BE2C (cell line): ENCODE data around the gene METTL24.

Source experiments
- DNase-seq: peaks from one replicate; pipeline ENCODE4 v3.0.0-alpha.2; 2020
- H3K27me3 ChIP-seq: fragments of 250-450 bp; sonication (Bioruptor Pico); 2 replicates; pipeline ENCODE4 v1.5.1; 2020; ENCODE audit warnings: mild to moderate bottlenecking
- H3K36me3 ChIP-seq: fragments of 250-450 bp; sonication (Bioruptor Pico); 2 replicates; pipeline ENCODE4 v1.5.1; 2020; ENCODE audit warnings: mild to moderate bottlenecking
- H3K4me1 ChIP-seq: fragments of 250-450 bp; sonication (Bioruptor Pico); 2 replicates; pipeline ENCODE4 v1.5.1; 2020
- H3K4me3 ChIP-seq: 2 replicates; pipeline ENCODE4 v1.5.1; 2011; ENCODE audit warnings: low read depth, low read length
- H3K9me3 ChIP-seq: fragments of 250-450 bp; sonication (Bioruptor Pico); 2 replicates; pipeline ENCODE4 v1.5.1; 2020
- TF ChIP-seq, protein P1 (sequence below): IDR thresholded peaks from 2 replicates; pipeline ENCODE4 v1.5.1; 2012; ENCODE audit warnings: mild to moderate bottlenecking, low read depth, low read length

The METTL24 gene

GRCh38 chr6:110366975-110367374, 8.8 kb upstream of the METTL24 start:
- no peak overlapping the region for H3K4me3 ChIP-seq
- no peaks in the 10 kb centered on the region for H3K9me3 ChIP-seq
- TF ChIP-seq, protein P1, sequence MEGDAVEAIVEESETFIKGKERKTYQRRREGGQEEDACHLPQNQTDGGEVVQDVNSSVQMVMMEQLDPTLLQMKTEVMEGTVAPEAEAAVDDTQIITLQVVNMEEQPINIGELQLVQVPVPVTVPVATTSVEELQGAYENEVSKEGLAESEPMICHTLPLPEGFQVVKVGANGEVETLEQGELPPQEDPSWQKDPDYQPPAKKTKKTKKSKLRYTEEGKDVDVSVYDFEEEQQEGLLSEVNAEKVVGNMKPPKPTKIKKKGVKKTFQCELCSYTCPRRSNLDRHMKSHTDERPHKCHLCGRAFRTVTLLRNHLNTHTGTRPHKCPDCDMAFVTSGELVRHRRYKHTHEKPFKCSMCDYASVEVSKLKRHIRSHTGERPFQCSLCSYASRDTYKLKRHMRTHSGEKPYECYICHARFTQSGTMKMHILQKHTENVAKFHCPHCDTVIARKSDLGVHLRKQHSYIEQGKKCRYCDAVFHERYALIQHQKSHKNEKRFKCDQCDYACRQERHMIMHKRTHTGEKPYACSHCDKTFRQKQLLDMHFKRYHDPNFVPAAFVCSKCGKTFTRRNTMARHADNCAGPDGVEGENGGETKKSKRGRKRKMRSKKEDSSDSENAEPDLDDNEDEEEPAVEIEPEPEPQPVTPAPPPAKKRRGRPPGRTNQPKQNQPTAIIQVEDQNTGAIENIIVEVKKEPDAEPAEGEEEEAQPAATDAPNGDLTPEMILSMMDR = no peak
- H3K4me1 ChIP-seq = no peaks in the 10 kb centered on the region
- no peak for DNase-seq
- H3K27me3 ChIP-seq = no peaks in the 10 kb centered on the region
- no peaks in the 10 kb centered on the region for H3K36me3 ChIP-seq

DNA sequence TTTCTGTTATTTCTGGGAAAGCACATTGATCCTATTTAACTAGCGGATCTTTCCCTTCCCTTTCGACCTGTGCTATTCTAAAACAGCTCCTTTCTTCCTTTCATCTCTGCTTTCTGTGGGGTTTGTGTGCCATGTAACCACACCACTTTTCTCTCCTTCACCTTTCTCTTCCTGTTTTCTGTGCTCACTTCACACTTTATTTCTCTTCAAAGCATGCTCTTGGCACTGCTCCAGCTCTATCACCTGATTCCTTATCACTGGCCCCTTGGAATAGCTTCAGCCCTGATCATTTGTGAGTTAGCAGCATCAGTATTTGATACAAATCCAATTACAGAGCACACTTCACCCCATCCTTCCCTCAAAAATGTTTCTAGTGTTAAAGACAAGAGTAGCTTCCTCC, 8.1 kb upstream of the METTL24 start:
- no peak overlapping the region for H3K4me3 ChIP-seq
- H3K27me3 ChIP-seq = no peaks in the 10 kb centered on the region
- H3K9me3 ChIP-seq = no peaks in the 10 kb centered on the region
- no peaks in the 10 kb centered on the region for H3K36me3 ChIP-seq
- no peaks in the 10 kb centered on the region for H3K4me1 ChIP-seq
- DNase-seq = no peak
- TF ChIP-seq, protein P1 = no peak

DNA sequence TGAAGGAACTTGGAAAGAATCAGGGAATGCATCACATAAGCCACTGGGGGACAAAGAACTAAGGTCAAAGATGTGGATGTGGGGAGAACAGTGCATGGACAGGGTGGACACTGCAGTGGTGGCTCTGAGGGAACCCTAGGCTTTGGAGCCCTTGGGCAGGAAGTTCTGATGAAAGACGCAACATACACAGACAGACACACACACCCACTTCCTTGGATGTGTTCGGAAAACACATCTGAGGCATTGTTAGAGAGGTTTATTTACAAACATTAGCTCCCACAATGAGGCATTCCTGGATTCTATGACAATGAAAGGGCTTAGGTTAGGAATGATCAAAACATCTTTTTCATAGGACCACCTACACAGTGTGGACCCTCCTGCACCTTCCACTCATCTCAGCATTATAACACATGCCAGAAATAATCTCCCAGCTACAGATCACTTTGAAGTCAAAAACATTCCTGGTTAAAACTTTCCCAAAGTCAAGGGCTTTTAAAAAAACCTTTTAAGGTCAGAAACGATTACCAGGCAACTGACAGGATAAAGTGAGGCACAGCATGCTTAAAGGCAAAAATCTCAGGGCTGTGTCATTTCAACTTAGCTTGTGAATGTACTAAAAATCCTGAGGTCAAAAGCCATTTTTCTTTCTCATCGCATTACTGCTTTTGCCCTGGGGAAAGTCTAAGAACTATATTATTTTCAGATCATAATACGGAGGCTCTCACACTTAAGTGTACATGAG, 6.4 kb upstream of the METTL24 start:
- no peaks in the 10 kb centered on the region for H3K27me3 ChIP-seq

GRCh38 chr6:110363748-110364147, 5.6 kb upstream of the METTL24 start:
- TF ChIP-seq, protein P1 = no peak
- Histone ChIP-seq H3K9me3 (no peaks in the 10 kb centered on the region), H3K4me3 (no peak overlapping the region), H3K36me3 (no peaks in the 10 kb centered on the region), H3K4me1 (no peaks in the 10 kb centered on the region), H3K27me3 (peaks cover 2% of the 10 kb centered on the region; the same call in 1 of the 2 replicates)
- DNase-seq = no peak

More for the DNA sequence above, 6.4 kb upstream of the METTL24 start:
- TF ChIP-seq, protein P1 = no peak
- Histone ChIP-seq H3K4me3 (no peak overlapping the region), H3K9me3 (no peaks in the 10 kb centered on the region), H3K36me3 (no peaks in the 10 kb centered on the region), H3K4me1 (no peaks in the 10 kb centered on the region)
- DNase-seq = no peak

DNA sequence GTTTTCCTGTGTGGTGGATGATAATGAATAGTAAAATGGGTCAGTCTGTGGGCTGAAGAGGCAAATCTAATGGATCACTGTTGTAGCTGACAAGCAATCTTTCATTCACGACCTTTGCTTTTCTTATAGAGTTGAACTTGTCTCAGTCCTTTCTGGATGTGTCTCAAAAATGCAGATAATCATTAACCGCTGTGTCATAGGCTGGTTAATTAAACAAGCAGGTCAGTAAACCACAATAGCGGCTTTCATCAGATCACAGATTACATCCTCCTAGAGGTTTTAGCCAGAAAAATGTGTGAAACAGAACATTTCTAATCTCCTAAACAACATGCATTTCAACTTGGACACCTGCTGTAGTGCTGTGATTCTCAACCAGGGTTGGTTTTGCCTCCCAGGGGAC, 2.5 kb upstream of the METTL24 start:
- TF ChIP-seq, protein P1 = no peak
- Histone ChIP-seq H3K36me3 (no peaks in the 10 kb centered on the region), H3K27me3 (peaks cover 9% of the 10 kb centered on the region; the same call in 1 of the 2 replicates), H3K4me1 (no peaks in the 10 kb centered on the region), H3K9me3 (no peaks in the 10 kb centered on the region), H3K4me3 (no peak overlapping the region)
- DNase-seq = no peak

DNA sequence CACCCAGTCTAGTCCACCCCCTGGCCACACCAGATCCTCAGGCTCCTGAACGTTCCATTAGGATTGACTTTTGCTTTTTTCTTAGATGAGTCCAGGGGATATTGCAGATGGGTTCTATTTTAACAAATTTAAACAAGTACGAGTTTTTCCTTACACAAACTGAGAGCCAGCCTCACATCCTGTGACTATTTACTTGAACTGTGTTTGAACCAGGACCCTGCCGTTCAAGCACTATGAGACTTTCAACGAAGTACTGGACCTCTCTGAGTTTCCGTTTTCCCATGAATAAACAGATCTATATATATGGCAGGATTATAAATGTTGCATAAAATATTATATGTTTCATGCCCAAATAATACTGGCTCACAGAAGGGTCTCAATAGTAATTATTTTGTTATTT, 1.4 kb upstream of the METTL24 start:
- Histone ChIP-seq H3K27me3 (peaks cover 9% of the 10 kb centered on the region; the same call in 1 of the 2 replicates), H3K9me3 (no peaks in the 10 kb centered on the region), H3K4me1 (peaks cover 5% of the 10 kb centered on the region; the same call in 1 of the 2 replicates), H3K4me3 (no peak overlapping the region), H3K36me3 (no peaks in the 10 kb centered on the region)
- no peak for DNase-seq
- TF ChIP-seq, protein P1 = no peak
